Bronchial epithelial cell (primary cell): ENCODE data around the gene FAM168A. TPM values are rescaled to one million over a fixed set of nuclear protein-coding genes. Genes with fewer than 3 reads are reported as not detected.

Experiments
- DNase-seq: peaks from one replicate; pipeline ENCODE4 v3.0.0-alpha.2; 2010; ENCODE audit warnings: low read depth
- FAIRE-seq: peaks from 2 replicates; lab custom pipeline; 2011; peaks lifted over from hg19 to GRCh38; lab: Jason Lieb, UNC
- H3K27me3 ChIP-seq: 2 replicates; pipeline ENCODE4 v1.5.1; 2011; ENCODE audit warnings: low read length; ENCODE audit not compliant: control insufficient read depth, insufficient read depth
- H3K36me3 ChIP-seq: 2 replicates; pipeline ENCODE4 v1.5.1; 2011; ENCODE audit warnings: low read length; ENCODE audit not compliant: control insufficient read depth, insufficient read depth
- H3K4me3 ChIP-seq: 2 replicates; pipeline ENCODE4 v1.5.1; 2011; ENCODE audit warnings: mild to moderate bottlenecking, low read depth, low read length, control low read depth
- total RNA-seq: library from RNA; depleted of rRNA; stranded (reverse); fragments of >200 nt; gene quantifications from 2 replicates; pipeline ENCODE4 v1.2.1, GENCODE V29; 2014
- TF ChIP-seq, protein P1 (sequence below): IDR thresholded peaks from 2 replicates; pipeline ENCODE4 v1.5.1; 2011; ENCODE audit warnings: mild to moderate bottlenecking, moderate library complexity, low read length, control low read depth, inconsistent platforms; ENCODE audit not compliant: insufficient read depth, severe bottlenecking

FAM168A gene
- total RNA-seq, 1 donor from 2014 or later = 4.7 TPM

DNA sequence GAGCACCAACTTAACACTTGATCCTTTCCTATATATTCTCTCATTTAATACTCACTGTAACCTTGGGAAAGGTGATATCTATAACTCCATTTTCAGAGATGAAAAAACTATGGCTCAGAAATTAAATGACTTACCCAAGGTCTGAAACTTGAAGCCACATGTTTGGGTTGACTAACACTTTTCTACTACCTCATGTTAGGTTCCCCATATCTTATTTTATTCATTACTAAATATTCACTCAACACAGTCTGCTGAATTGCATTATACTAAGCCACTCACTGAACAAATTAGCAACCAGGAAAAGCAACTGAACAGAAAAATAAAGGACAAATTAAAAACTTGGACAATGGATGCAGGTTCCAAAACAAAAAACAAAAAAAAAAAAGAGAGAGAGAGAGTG lies 59.9 kb downstream of the FAM168A start:
- no peaks in the 10 kb centered on the region for H3K36me3 ChIP-seq

GRCh38 chr11:73536961-73537360 lies 61.0 kb downstream of the FAM168A start:
- H3K4me3 ChIP-seq = no peak overlapping the region
- H3K36me3 ChIP-seq = no peaks in the 10 kb centered on the region
- TF ChIP-seq, protein P1, sequence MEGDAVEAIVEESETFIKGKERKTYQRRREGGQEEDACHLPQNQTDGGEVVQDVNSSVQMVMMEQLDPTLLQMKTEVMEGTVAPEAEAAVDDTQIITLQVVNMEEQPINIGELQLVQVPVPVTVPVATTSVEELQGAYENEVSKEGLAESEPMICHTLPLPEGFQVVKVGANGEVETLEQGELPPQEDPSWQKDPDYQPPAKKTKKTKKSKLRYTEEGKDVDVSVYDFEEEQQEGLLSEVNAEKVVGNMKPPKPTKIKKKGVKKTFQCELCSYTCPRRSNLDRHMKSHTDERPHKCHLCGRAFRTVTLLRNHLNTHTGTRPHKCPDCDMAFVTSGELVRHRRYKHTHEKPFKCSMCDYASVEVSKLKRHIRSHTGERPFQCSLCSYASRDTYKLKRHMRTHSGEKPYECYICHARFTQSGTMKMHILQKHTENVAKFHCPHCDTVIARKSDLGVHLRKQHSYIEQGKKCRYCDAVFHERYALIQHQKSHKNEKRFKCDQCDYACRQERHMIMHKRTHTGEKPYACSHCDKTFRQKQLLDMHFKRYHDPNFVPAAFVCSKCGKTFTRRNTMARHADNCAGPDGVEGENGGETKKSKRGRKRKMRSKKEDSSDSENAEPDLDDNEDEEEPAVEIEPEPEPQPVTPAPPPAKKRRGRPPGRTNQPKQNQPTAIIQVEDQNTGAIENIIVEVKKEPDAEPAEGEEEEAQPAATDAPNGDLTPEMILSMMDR = no peak
- no peak for DNase-seq
- no peak for FAIRE-seq
- no peaks in the 10 kb centered on the region for H3K27me3 ChIP-seq

More for the DNA sequence above, 59.9 kb downstream of the FAM168A start:
- TF ChIP-seq, protein P1 = no peak
- Histone ChIP-seq H3K4me3 (no peak overlapping the region), H3K27me3 (no peaks in the 10 kb centered on the region)
- peak; percentile 28 for DNase-seq
- FAIRE-seq = no peak

GRCh38 chr11:73532310-73532709 lies 65.6 kb downstream of the FAM168A start:
- no peaks in the 10 kb centered on the region for H3K27me3 ChIP-seq
- FAIRE-seq = no peak
- peak; percentile 18 for DNase-seq
- H3K36me3 ChIP-seq = no peaks in the 10 kb centered on the region
- no peak overlapping the region for H3K4me3 ChIP-seq
- TF ChIP-seq, protein P1 = no peak

DNA sequence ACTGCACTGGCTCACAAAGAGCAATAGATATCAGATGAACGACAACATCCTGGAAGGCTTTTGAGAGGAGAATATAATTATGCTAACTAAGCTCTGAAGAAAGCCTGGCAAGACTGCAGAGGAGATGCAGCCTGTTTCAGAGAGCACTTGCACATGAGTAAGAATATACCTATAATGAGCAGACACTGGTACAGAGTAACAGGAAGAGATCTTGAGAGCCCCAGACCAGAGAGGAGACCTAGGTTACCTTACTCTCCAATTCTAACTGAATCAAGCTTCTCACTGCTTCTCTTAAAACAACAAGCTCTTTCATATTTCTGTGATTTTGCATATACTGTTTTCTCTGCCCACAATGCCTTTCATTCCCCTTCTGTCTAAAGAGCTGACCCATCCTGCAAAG lies 66.5 kb downstream of the FAM168A start:
- DNase-seq (no peak), FAIRE-seq (no peak)
- TF ChIP-seq, protein P1 = no peak
- Histone ChIP-seq H3K4me3 (no peak overlapping the region), H3K36me3 (no peaks in the 10 kb centered on the region), H3K27me3 (no peaks in the 10 kb centered on the region)

DNA sequence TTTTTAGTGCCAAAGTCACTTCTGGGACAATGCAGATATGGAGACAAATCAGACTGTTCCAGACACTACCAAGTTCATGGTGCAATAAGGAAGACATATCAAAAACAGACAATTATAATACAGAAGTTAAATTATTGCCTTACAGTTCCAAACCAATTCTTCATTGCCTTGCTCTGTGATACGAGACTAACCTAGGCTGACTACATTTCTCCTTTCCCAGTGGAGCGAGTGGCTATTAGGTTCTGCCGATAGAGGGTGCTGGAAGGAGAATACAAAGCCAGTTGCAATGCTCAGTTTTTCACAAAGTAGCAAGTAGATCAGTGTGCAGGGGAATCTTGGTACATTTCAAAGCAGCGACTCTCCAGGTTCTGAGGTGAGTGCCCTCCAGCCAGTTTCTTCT lies 67.8 kb downstream of the FAM168A start:
- TF ChIP-seq, protein P1 = peak; percentile 20
- no peak for FAIRE-seq
- no peaks in the 10 kb centered on the region for H3K27me3 ChIP-seq
- H3K4me3 ChIP-seq = no peak overlapping the region
- no peaks in the 10 kb centered on the region for H3K36me3 ChIP-seq
- DNase-seq = no peak

GRCh38 chr11:73529204-73529530 lies 68.7 kb downstream of the FAM168A start:
- DNase-seq = no peak
- Histone ChIP-seq H3K4me3 (no peak overlapping the region), H3K36me3 (no peaks in the 10 kb centered on the region), H3K27me3 (no peaks in the 10 kb centered on the region)
- no peak for FAIRE-seq
- TF ChIP-seq, protein P1 = no peak
